Measurements from ENCODE around the gene TRAF2. TPM values are rescaled to one million over a fixed set of nuclear protein-coding genes. Genes with fewer than 3 reads are reported as not detected.

TRAF2 gene
- total RNA-seq, 1 donor from 2014 or later, result 14.4 TPM

- Histone ChIP-seq H3K9me3 (ENCODE audit: insufficient read depth, low read depth, low read length) (peaks cover 4% of the 10 kb centered on the region), H3K9ac (ENCODE audit: low read length) (no peak overlapping the region), H3K4me1 (ENCODE audit: insufficient read depth, low read length) (no peaks in the 10 kb centered on the region), H3K79me2 (ENCODE audit: insufficient read depth, low read length) (no peaks in the 10 kb centered on the region), H3K4me2 (ENCODE audit: low read length) (no peak overlapping the region), H3K36me3 (ENCODE audit: insufficient read depth, low read length) (no peaks in the 10 kb centered on the region), H4K20me1 (ENCODE audit: insufficient read depth, low read length) (no peaks in the 10 kb centered on the region), H3K4me3 (ENCODE audit: insufficient read depth, low read depth, low read length) (no peak overlapping the region), H3K27ac (ENCODE audit: low read depth, low read length) (no peak overlapping the region), H2AFZ (ENCODE audit: low read depth, low read length) (no peak overlapping the region), H3K27me3 (ENCODE audit: insufficient read depth, low read length) (no peaks in the 10 kb centered on the region)
- peaks cover 7% of the 10 kb centered on the region for H3K27me3 Mint-ChIP-seq (ENCODE audit: low read depth, unreplicated experiment)
- H3K36me3 Mint-ChIP-seq (ENCODE audit: low read depth, unreplicated experiment), result peaks cover 3% of the 10 kb centered on the region
- H3K4me3 Mint-ChIP-seq (ENCODE audit: unreplicated experiment), result no peak overlapping the region
- no peak overlapping the region for H3K27ac Mint-ChIP-seq (ENCODE audit: unreplicated experiment)
- FAIRE-seq, result no peak
- no peak for DNase-seq (ENCODE audit: low read depth)
- TF ChIP-seq EZH2 (IDR thresholded peaks at IDR 0.05; ENCODE audit: insufficient read depth, low read length) (no peak), CTCF (IDR thresholded peaks at IDR 0.05; ENCODE audit: insufficient read depth, low read depth, low read length) (no peak)
- peaks cover 5% of the 10 kb centered on the region for H3K9me3 Mint-ChIP-seq (ENCODE audit: unreplicated experiment)
- H3K4me1 Mint-ChIP-seq (ENCODE audit: low read depth, unreplicated experiment), result no peaks in the 10 kb centered on the region
Observed at GRCh38 chr9:136875155-136875554, 11.2 kb upstream of the TRAF2 start.

- no peaks in the 10 kb centered on the region for H3K27me3 ChIP-seq (ENCODE audit: insufficient read depth, low read length)
- peak overlapping the region; percentile 42 for H3K4me3 Mint-ChIP-seq (ENCODE audit: unreplicated experiment)
Observed at GRCh38 chr9:136876476-136876875, 9.8 kb upstream of the TRAF2 start.

More at GRCh38 chr9:136876476-136876875, 9.8 kb upstream of the TRAF2 start:
- H3K4me1 Mint-ChIP-seq (ENCODE audit: low read depth, unreplicated experiment), result peaks cover 2% of the 10 kb centered on the region
- Histone ChIP-seq H3K4me2 (ENCODE audit: low read length) (no peak overlapping the region), H3K27ac (ENCODE audit: low read depth, low read length) (no peak overlapping the region), H3K4me1 (ENCODE audit: insufficient read depth, low read length) (peaks cover 2% of the 10 kb centered on the region), H3K9ac (ENCODE audit: low read length) (no peak overlapping the region), H3K4me3 (ENCODE audit: insufficient read depth, low read depth, low read length) (no peak overlapping the region), H2AFZ (ENCODE audit: low read depth, low read length) (no peak overlapping the region), H3K36me3 (ENCODE audit: insufficient read depth, low read length) (no peaks in the 10 kb centered on the region), H3K9me3 (ENCODE audit: insufficient read depth, low read depth, low read length) (peaks cover 4% of the 10 kb centered on the region), H4K20me1 (ENCODE audit: insufficient read depth, low read length) (no peaks in the 10 kb centered on the region), H3K79me2 (ENCODE audit: insufficient read depth, low read length) (no peaks in the 10 kb centered on the region)
- no peak for DNase-seq (ENCODE audit: low read depth)
- peaks cover 7% of the 10 kb centered on the region for H3K27me3 Mint-ChIP-seq (ENCODE audit: low read depth, unreplicated experiment)
- H3K9me3 Mint-ChIP-seq (ENCODE audit: unreplicated experiment), result peaks cover 2% of the 10 kb centered on the region
- TF ChIP-seq CTCF (IDR thresholded peaks at IDR 0.05; ENCODE audit: insufficient read depth, low read depth, low read length), result no peak
- TF ChIP-seq EZH2 (IDR thresholded peaks at IDR 0.05; ENCODE audit: insufficient read depth, low read length), result no peak
- no peak overlapping the region for H3K27ac Mint-ChIP-seq (ENCODE audit: unreplicated experiment)
- FAIRE-seq, result no peak
- H3K36me3 Mint-ChIP-seq (ENCODE audit: low read depth, unreplicated experiment), result peaks cover 3% of the 10 kb centered on the region

All from astrocyte (in vitro differentiated cells and primary cell).